Thyroid gland (tissue), 4 donors: ENCODE results near the gene APBB2. TPM values are rescaled to one million over a fixed set of nuclear protein-coding genes. Genes with fewer than 3 reads are reported as not detected.

Experiments
- DNase-seq, 2 donors: peaks; one replicate each; pipeline ENCODE4 v3.0.0-alpha.2; 2019
- H3K27ac ChIP-seq, 3 donors: fragments of 200-600 bp; sonication (generic); 1 replicate in 2 of 3; 2 replicates in 1 of 3; pipeline ENCODE4 v1.5.1; 2016 to 2019; ENCODE audit warnings: mild to moderate bottlenecking in 1 of 3, moderate library complexity in 1 of 3
- H3K27me3 ChIP-seq: fragments of 200-600 bp; sonication (generic); one replicate; pipeline ENCODE4 v1.5.1; 2019
- H3K36me3 ChIP-seq, 2 donors: fragments of 200-600 bp; sonication (generic); one replicate each; pipeline ENCODE4 v1.5.1; 2016 to 2019
- H3K4me1 ChIP-seq, 2 donors: fragments of 200-600 bp; sonication (generic); one replicate each; pipeline ENCODE4 v1.5.1; 2017 to 2019
- H3K4me3 ChIP-seq, 3 donors: fragments of 200-600 bp; sonication (generic); replicated peaks in 1 of 3; 1 replicate in 2 of 3; 2 replicates in 1 of 3; pipeline ENCODE4 v1.5.1; 2016; ENCODE audit warnings: mild to moderate bottlenecking in 1 of 3
- H3K9me3 ChIP-seq: fragments of 200-600 bp; sonication (generic); one replicate; pipeline ENCODE4 v1.5.1; 2017
- POLR2A ChIP-seq, 2 donors: fragments of 450-650 bp; IDR thresholded peaks; one replicate each; pipeline ENCODE4 v1.6.1; 2017; ENCODE audit warnings: antibody characterized with exemption in 2 of 2, mild to moderate bottlenecking in 2 of 2, moderate library complexity in 1 of 2
- WGBS, 2 donors: methylation state at CpG; one replicate each; pipeline ENCODE4 v1.1.5; 2017; 5-methylcytosine and 5-hydroxymethylcytosine counted together
- intact Hi-C: fragments of 100-400 bp; cut with DNase I; formaldehyde crosslinking; loops from one replicate; pipeline ENCODE4 v1.15.1; 2023
- total RNA-seq, 4 donors: library from RNA; depleted of rRNA; stranded (reverse); fragments of >200 nt; gene quantifications; one replicate each; pipeline ENCODE4 v1.2.3, GENCODE V29; 2016
- TF ChIP-seq, protein P1 (sequence below), 6 experiments: fragments of 200-600 bp in 3 of 6; fragments of 450-650 bp in 3 of 6; sonication (generic) in 3 of 6; IDR thresholded peaks; one replicate each; pipeline ENCODE4 v1.5.1; 2016 to 2019; ENCODE audit warnings: antibody characterized with exemption in 6 of 6, mild to moderate bottlenecking in 2 of 6, inconsistent platforms in 1 of 6, moderate library complexity in 1 of 6

Gene APBB2
- total RNA-seq, 4 donors from 2014 or later, result 174 to 253 (median 199) TPM

DNA sequence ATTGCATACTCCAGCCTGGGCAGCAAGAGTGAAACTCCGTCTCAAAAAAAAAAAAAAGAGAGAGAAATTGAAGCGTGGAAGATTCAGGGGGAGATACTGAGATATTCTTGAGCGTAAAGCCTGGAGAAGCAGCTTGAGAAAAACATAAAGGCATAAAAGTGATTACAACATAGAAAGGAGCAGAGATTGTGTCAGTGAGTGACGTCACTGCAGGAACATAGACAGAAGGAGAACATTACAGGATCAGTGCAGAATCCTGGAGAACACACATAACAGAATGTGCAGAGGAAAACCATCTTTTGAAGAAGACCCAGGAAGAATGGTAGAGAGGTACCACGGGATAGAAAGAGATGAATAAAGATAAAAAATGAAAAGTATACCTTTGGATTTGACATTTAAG lies 147.0 kb downstream of the APBB2 start:
- no peak for DNase-seq
- TF ChIP-seq POLR2A (IDR thresholded peaks at IDR 0.05), result no peak
- TF ChIP-seq, protein P1, sequence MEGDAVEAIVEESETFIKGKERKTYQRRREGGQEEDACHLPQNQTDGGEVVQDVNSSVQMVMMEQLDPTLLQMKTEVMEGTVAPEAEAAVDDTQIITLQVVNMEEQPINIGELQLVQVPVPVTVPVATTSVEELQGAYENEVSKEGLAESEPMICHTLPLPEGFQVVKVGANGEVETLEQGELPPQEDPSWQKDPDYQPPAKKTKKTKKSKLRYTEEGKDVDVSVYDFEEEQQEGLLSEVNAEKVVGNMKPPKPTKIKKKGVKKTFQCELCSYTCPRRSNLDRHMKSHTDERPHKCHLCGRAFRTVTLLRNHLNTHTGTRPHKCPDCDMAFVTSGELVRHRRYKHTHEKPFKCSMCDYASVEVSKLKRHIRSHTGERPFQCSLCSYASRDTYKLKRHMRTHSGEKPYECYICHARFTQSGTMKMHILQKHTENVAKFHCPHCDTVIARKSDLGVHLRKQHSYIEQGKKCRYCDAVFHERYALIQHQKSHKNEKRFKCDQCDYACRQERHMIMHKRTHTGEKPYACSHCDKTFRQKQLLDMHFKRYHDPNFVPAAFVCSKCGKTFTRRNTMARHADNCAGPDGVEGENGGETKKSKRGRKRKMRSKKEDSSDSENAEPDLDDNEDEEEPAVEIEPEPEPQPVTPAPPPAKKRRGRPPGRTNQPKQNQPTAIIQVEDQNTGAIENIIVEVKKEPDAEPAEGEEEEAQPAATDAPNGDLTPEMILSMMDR (IDR thresholded peaks at IDR 0.05), result no peak
- H3K4me1 ChIP-seq, result peaks cover 39 to 62% of the 10 kb centered on the region in 2 donors
- no peaks in the 10 kb centered on the region for H3K27me3 ChIP-seq
- intact Hi-C loops, result no loop called here
- no peak overlapping the region for H3K27ac ChIP-seq
- H3K36me3 ChIP-seq, result no peaks in the 10 kb centered on the region
- no peaks in the 10 kb centered on the region for H3K9me3 ChIP-seq
- WGBS, 2 donors, result 83 to 87% methylated on average over 5 of the region's 5 CpGs
- H3K4me3 ChIP-seq, result no peak overlapping the region

- H3K27ac ChIP-seq, result no peak overlapping the region
- no peaks in the 10 kb centered on the region for H3K27me3 ChIP-seq
- WGBS, 2 donors, result 91 to 92% methylated on average over 4 of the region's 4 CpGs
- H3K4me1 ChIP-seq, result peaks cover 36 to 61% of the 10 kb centered on the region in 2 donors
- no peaks in the 10 kb centered on the region for H3K9me3 ChIP-seq
- no peak overlapping the region for H3K4me3 ChIP-seq
- no peaks in the 10 kb centered on the region for H3K36me3 ChIP-seq
- no peak for DNase-seq
- TF ChIP-seq, protein P1 (IDR thresholded peaks at IDR 0.05), result no peak
- TF ChIP-seq POLR2A (IDR thresholded peaks at IDR 0.05), result no peak
- intact Hi-C loops, result no loop called here
Measured at GRCh38 chr4:41066049-41066448, 148.3 kb downstream of the APBB2 start.

- no peak for TF ChIP-seq POLR2A (IDR thresholded peaks at IDR 0.05)
- no peak overlapping the region for H3K27ac ChIP-seq
- no peaks in the 10 kb centered on the region for H3K9me3 ChIP-seq
- intact Hi-C loops, result no loop called here
- H3K4me3 ChIP-seq, result no peak overlapping the region
- no peak for DNase-seq
- H3K36me3 ChIP-seq, result no peaks in the 10 kb centered on the region
- H3K4me1 ChIP-seq, result peaks cover 33 to 57% of the 10 kb centered on the region in 2 donors
- 93 to 96% methylated on average over 5 of the region's 5 CpGs for WGBS, 2 donors
- no peaks in the 10 kb centered on the region for H3K27me3 ChIP-seq
Measured at GRCh38 chr4:41065434-41066006, 148.8 kb downstream of the APBB2 start.

DNA sequence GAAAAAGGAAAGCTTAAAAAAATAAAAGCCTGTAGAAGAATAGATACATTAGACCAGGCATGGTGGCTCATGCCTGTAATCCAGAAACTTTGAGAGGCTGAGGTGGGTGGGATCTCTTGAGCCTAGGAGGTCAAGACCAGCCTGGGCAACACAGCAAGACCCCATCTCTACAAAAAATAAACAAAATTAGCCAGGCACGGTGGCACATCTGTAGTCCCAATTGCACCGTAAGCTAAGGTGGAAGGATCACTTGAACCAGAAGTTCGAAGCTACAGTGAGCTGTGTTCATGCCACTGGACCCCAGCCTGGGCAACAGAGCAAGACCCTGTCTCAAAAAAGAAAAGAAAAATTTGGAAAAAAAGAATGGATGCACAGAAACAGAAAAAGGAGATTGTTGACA lies 149.4 kb downstream of the APBB2 start:
- intact Hi-C loops, result no loop called here
- 93 to 97% methylated on average over 3 of the region's 3 CpGs for WGBS, 2 donors
- Histone ChIP-seq H3K4me3 (no peak overlapping the region), H3K9me3 (no peaks in the 10 kb centered on the region), H3K27me3 (no peaks in the 10 kb centered on the region), H3K27ac (no peak overlapping the region), H3K4me1 (peaks cover 27 to 51% of the 10 kb centered on the region in 2 donors), H3K36me3 (no peaks in the 10 kb centered on the region)
- TF ChIP-seq, protein P1 (IDR thresholded peaks at IDR 0.05), result no peak
- no peak for TF ChIP-seq POLR2A (IDR thresholded peaks at IDR 0.05)
- no peak for DNase-seq

DNA sequence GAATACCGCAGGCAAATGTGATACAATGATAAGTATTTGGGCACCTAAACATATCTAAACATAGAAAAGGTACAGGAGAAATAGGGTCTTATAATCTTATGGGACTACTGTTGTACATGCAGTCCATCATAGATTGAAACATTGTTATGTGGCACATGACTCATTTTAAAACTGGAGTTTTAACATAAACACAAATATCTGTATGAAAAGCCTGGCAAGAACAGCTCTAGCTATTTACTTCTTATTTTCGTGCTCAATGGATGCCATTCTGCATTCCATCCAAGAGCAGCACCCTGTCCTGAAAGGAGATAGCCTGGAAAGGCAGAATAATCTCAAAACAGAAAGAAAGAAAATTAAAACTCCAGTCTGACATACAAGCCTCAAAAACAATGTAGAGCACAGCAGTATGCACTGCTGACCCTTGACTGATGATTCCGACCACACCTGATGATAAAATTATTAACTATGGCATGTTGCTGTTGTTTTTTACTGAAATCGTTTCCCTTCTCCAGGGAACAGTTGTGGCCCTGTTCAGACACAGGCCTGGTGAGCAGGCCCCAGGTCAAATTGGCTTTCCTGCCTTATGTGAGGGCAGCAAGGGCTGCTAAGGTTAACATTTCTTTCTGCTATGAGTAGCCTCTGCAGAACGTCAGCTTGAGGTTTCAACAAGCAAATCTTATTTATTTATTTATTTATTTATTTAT lies 152.7 kb downstream of the APBB2 start:
- no peak for TF ChIP-seq POLR2A (IDR thresholded peaks at IDR 0.05)
- TF ChIP-seq, protein P1 (IDR thresholded peaks at IDR 0.05), result no peak
- intact Hi-C loops, result no loop called here
- 84 to 90% methylated on average over 5 of the region's 5 CpGs for WGBS, 2 donors
- H3K27me3 ChIP-seq, result no peaks in the 10 kb centered on the region
- no peak overlapping the region for H3K4me3 ChIP-seq
- no peak for DNase-seq
- no peaks in the 10 kb centered on the region for H3K9me3 ChIP-seq
- H3K36me3 ChIP-seq, result no peaks in the 10 kb centered on the region
- H3K4me1 ChIP-seq, result peaks cover 16 to 38% of the 10 kb centered on the region in 2 donors
- H3K27ac ChIP-seq, result no peak overlapping the region
